Measurements from ENCODE around the gene LGALS3. TPM values are rescaled to one million over a fixed set of nuclear protein-coding genes. Genes with fewer than 3 reads are reported as not detected.
A peak's percentile ranks its signal among the peaks of the same experiment; 100 is the strongest.

Gene LGALS3
- total RNA-seq, 5 donors from 2014 or later (not counting 1 experiment from before 2014, with no cell fraction given), result 4.1 to 57.7 (median 35.8) TPM

DNA sequence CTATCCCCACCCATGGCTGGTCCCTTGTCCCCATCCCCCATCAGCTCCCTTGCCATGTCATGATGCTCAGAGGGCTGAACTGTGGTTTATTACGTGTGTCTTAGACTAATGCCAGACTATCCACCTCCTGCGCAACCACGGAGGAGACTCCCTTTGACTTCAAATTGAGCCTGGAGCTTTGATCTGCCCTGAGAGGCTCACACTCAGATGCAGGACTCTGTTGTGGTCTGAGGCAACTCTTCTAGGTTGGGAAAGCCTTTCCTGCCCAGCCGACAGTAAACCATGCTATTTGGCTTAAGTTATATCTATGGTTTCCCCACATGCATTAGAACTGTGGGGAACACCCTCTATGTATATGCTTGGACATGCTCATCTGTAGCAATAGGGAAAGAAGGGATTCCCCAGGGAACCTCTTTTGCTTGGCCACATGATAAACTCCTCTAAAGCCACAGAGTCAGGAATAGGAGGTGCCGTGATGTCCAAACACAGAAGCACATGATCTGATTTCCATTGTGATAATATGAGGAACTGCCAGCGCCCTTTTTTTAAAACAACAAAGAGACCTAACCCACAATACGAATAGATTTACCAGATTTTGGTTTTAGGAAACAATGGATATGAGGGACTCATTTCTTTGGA lies 11.1 kb upstream of the LGALS3 start:
- Mint-ChIP-seq H3K36me3 (no peaks in the 10 kb centered on the region), H3K4me1 (no peaks in the 10 kb centered on the region), H3K4me3 (no peak overlapping the region), H3K27me3 (peaks cover 0 to 15% of the 10 kb centered on the region in 2 donors), H3K27ac (no peak overlapping the region), H3K9me3 (no peaks in the 10 kb centered on the region)
- H3K27ac ChIP-seq (ENCODE audit: low read length), result no peak overlapping the region
- peak in 1 of 35 experiments; percentile 9 for DNase-seq
- H3K36me3 ChIP-seq (ENCODE audit: control insufficient read depth in 2 of 2, extremely low read depth in 1 of 2, insufficient read depth in 1 of 2, low read length in 1 of 2), result no peaks in the 10 kb centered on the region
- WGBS (ENCODE audit: insufficient coverage), result no CpG with 5 or more reads among the region's 7 CpGs
- no peak overlapping the region for H3K4me3 ChIP-seq (ENCODE audit: control insufficient read depth in 1 of 2, extremely low read depth in 1 of 2, low read length in 1 of 2)
- ChIA-PET POLR2A (interaction anchor here in 1 of 2 donors (0.5 kb wide), 1 partner anchor 12 kb away, joined by 3 read pairs; no protein-coding TSS in a partner anchor), CTCF (interaction anchor here in 1 of 2 donors (0.6 to 1.2 kb wide), 3 partner anchors 9 to 946 kb away, joined by 3 to 6 read pairs (median 3); no protein-coding TSS in a partner anchor)
- H3K9me3 ChIP-seq, result no peaks in the 10 kb centered on the region
- no peaks in the 10 kb centered on the region for H3K4me1 ChIP-seq (ENCODE audit: control insufficient read depth in 1 of 2, extremely low read depth in 1 of 2, insufficient read depth in 2 of 2, low read length in 2 of 2)
- H3K27me3 ChIP-seq (replicated peaks in 1 of 2; ENCODE audit: control insufficient read depth in 2 of 2, extremely low read depth in 1 of 2, insufficient read depth in 2 of 2, low read length in 1 of 2), result no peaks in the 10 kb centered on the region
- ATAC-seq (replicated peaks in 1 of 4), result no peak

DNA sequence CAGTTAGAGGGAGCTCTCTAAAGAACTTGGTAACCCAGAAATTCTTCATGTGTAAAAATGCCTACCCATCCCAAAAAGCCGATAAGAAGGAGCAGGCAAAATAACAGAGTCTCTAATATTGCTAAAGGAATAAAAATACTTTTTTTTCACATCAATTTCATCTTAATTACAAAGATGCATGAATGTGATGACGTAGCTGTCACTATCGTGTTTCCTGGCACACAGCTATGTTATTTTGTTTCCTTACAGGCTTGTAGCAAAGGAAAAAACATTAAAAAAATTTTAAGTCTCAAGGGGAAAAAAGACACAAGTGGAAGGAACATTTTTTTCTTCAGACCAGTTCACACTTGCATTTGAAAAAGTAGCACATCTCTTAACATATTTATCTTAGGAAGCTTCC lies 10.3 kb upstream of the LGALS3 start:
- no peak overlapping the region for H3K4me3 Mint-ChIP-seq
- DNase-seq (no peak), ATAC-seq (replicated peaks in 1 of 4) (no peak)
- Histone ChIP-seq H3K27ac (ENCODE audit: low read length) (no peak overlapping the region), H3K36me3 (ENCODE audit: control insufficient read depth in 2 of 2, extremely low read depth in 1 of 2, insufficient read depth in 1 of 2, low read length in 1 of 2) (no peaks in the 10 kb centered on the region), H3K4me3 (ENCODE audit: control insufficient read depth in 1 of 2, extremely low read depth in 1 of 2, low read length in 1 of 2) (no peak overlapping the region), H3K4me1 (ENCODE audit: control insufficient read depth in 1 of 2, extremely low read depth in 1 of 2, insufficient read depth in 2 of 2, low read length in 2 of 2) (no peaks in the 10 kb centered on the region), H3K9me3 (no peaks in the 10 kb centered on the region), H3K27me3 (replicated peaks in 1 of 2; ENCODE audit: control insufficient read depth in 2 of 2, extremely low read depth in 1 of 2, insufficient read depth in 2 of 2, low read length in 1 of 2) (no peaks in the 10 kb centered on the region)
- CTCF ChIA-PET, result interaction anchor here in 1 of 2 donors (0.6 kb wide), 1 partner anchor 1546 kb away, joined by 3 read pairs; no protein-coding TSS in a partner anchor
- H3K36me3 Mint-ChIP-seq, result no peaks in the 10 kb centered on the region
- POLR2A ChIA-PET, result interaction anchor here (0.5 to 0.7 kb wide), 2 partner anchors 16 to 39 kb away, joined by 3 read pairs; no protein-coding TSS in a partner anchor
- WGBS (ENCODE audit: insufficient coverage), result no CpG with 5 or more reads among the region's 3 CpGs
- no peaks in the 10 kb centered on the region for H3K9me3 Mint-ChIP-seq
- no peak overlapping the region for H3K27ac Mint-ChIP-seq
- peaks cover 0 to 10% of the 10 kb centered on the region in 2 donors for H3K27me3 Mint-ChIP-seq
- H3K4me1 Mint-ChIP-seq, result no peaks in the 10 kb centered on the region

GRCh38 chr14:55120571-55121495 lies 8.2 kb upstream of the LGALS3 start:
- H3K27me3 ChIP-seq (replicated peaks in 1 of 2; ENCODE audit: control insufficient read depth in 2 of 2, extremely low read depth in 1 of 2, insufficient read depth in 2 of 2, low read length in 1 of 2), result peaks cover 0 to 4% of the 10 kb centered on the region in 2 experiments
- CTCF ChIA-PET, result no interaction called here
- H3K9me3 ChIP-seq, result no peaks in the 10 kb centered on the region
- peaks cover 0 to 12% of the 10 kb centered on the region in 2 experiments for H3K4me1 ChIP-seq (ENCODE audit: control insufficient read depth in 1 of 2, extremely low read depth in 1 of 2, insufficient read depth in 2 of 2, low read length in 2 of 2)
- ATAC-seq (replicated peaks in 1 of 4) (no peak), DNase-seq (no peak)
- no peak overlapping the region for H3K27ac ChIP-seq (ENCODE audit: low read length)
- Mint-ChIP-seq H3K4me1 (peaks cover 8 to 10% (median 8%) of the 10 kb centered on the region in 3 donors), H3K36me3 (no peaks in the 10 kb centered on the region), H3K27me3 (peaks cover 0 to 6% of the 10 kb centered on the region in 2 donors), H3K9me3 (no peaks in the 10 kb centered on the region), H3K27ac (no peak overlapping the region), H3K4me3 (no peak overlapping the region)
- POLR2A ChIA-PET, result no interaction called here
- WGBS (ENCODE audit: insufficient coverage), result 85% methylated on average over 3 of the region's 13 CpGs
- H3K4me3 ChIP-seq (ENCODE audit: control insufficient read depth in 1 of 2, extremely low read depth in 1 of 2, low read length in 1 of 2), result no peak overlapping the region
- no peaks in the 10 kb centered on the region for H3K36me3 ChIP-seq (ENCODE audit: control insufficient read depth in 2 of 2, extremely low read depth in 1 of 2, insufficient read depth in 1 of 2, low read length in 1 of 2)

GRCh38 chr14:55121628-55122439 lies 7.2 kb upstream of the LGALS3 start:
- Histone ChIP-seq H3K4me1 (ENCODE audit: control insufficient read depth in 1 of 2, extremely low read depth in 1 of 2, insufficient read depth in 2 of 2, low read length in 2 of 2) (peaks cover 0 to 12% of the 10 kb centered on the region in 2 experiments), H3K4me3 (ENCODE audit: control insufficient read depth in 1 of 2, extremely low read depth in 1 of 2, low read length in 1 of 2) (no peak overlapping the region), H3K27me3 (replicated peaks in 1 of 2; ENCODE audit: control insufficient read depth in 2 of 2, extremely low read depth in 1 of 2, insufficient read depth in 2 of 2, low read length in 1 of 2) (peaks cover 0 to 4% of the 10 kb centered on the region in 2 experiments), H3K9me3 (no peaks in the 10 kb centered on the region), H3K36me3 (ENCODE audit: control insufficient read depth in 2 of 2, extremely low read depth in 1 of 2, insufficient read depth in 1 of 2, low read length in 1 of 2) (no peaks in the 10 kb centered on the region), H3K27ac (ENCODE audit: low read length) (no peak overlapping the region)
- ChIA-PET CTCF (no interaction called here), POLR2A (interaction anchor here in 1 of 2 donors (0.6 kb wide), 1 partner anchor 12 kb away, joined by 16 read pairs; no protein-coding TSS in a partner anchor)
- H3K9me3 Mint-ChIP-seq, result no peaks in the 10 kb centered on the region
- H3K36me3 Mint-ChIP-seq, result no peaks in the 10 kb centered on the region
- H3K4me3 Mint-ChIP-seq, result no peak overlapping the region
- no CpG with 5 or more reads among the region's 9 CpGs for WGBS (ENCODE audit: insufficient coverage)
- ATAC-seq (replicated peaks in 1 of 4), result no peak
- no peak overlapping the region for H3K27ac Mint-ChIP-seq
- peaks cover 8 to 15% (median 9%) of the 10 kb centered on the region in 3 donors for H3K4me1 Mint-ChIP-seq
- no peak for DNase-seq
- H3K27me3 Mint-ChIP-seq, result peaks cover 0 to 6% of the 10 kb centered on the region in 2 donors

DNA sequence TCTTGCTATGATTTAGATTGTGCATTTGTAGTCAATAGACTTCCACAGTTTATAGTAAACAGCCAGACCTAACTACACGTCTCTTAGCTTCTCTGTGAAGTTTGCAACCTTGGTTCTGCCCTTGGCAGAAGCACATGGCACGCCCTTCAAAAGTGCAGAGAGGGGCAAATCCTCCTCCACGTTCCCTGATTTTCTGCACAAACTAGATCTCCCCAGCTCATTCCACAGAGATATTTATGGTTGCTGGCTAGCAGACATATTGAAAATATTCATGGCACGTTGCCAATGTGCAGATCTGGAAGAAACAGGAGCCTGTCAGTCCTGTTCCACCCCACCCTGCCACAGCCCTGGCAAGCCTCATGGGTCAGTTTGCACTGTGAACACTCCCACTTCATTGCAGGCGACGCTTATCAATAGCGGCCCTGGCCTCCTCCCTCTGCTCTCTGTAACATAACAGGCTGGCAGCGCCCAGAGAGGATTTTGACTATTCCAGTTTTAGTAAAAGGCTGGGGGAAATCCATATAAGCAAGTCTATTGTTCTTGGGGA lies 6.5 kb upstream of the LGALS3 start:
- no peak overlapping the region for H3K27ac ChIP-seq (ENCODE audit: low read length)
- no peaks in the 10 kb centered on the region for H3K9me3 Mint-ChIP-seq
- H3K4me1 Mint-ChIP-seq, result peaks cover 8 to 17% (median 13%) of the 10 kb centered on the region in 3 donors
- WGBS (ENCODE audit: insufficient coverage), result 100% methylated on average over 4 of the region's 8 CpGs
- H3K36me3 Mint-ChIP-seq, result no peaks in the 10 kb centered on the region
- peaks cover 0 to 10% of the 10 kb centered on the region in 2 donors for H3K27me3 Mint-ChIP-seq
- no peak overlapping the region for H3K4me3 ChIP-seq (ENCODE audit: control insufficient read depth in 1 of 2, extremely low read depth in 1 of 2, low read length in 1 of 2)
- DNase-seq (no peak), ATAC-seq (replicated peaks in 1 of 4) (no peak)
- no peak overlapping the region for H3K4me3 Mint-ChIP-seq
- POLR2A ChIA-PET, result no interaction called here
- H3K27me3 ChIP-seq (replicated peaks in 1 of 2; ENCODE audit: control insufficient read depth in 2 of 2, extremely low read depth in 1 of 2, insufficient read depth in 2 of 2, low read length in 1 of 2), result peaks cover 0 to 4% of the 10 kb centered on the region in 2 experiments
- H3K27ac Mint-ChIP-seq, result no peak overlapping the region
- no peaks in the 10 kb centered on the region for H3K36me3 ChIP-seq (ENCODE audit: control insufficient read depth in 2 of 2, extremely low read depth in 1 of 2, insufficient read depth in 1 of 2, low read length in 1 of 2)
- peaks cover 0 to 12% of the 10 kb centered on the region in 2 experiments for H3K4me1 ChIP-seq (ENCODE audit: control insufficient read depth in 1 of 2, extremely low read depth in 1 of 2, insufficient read depth in 2 of 2, low read length in 2 of 2)
- CTCF ChIA-PET, result no interaction called here
- H3K9me3 ChIP-seq, result no peaks in the 10 kb centered on the region

All from T-cell (primary cell).